HL-60/S4 treated with retinoic acid at 250 ng/mL for 4 days and 3 days (cell line): Measurements from ENCODE around the gene A2ML1.
"Not testable (repeated sequence)": the region's sequence is repeated elsewhere in the genome, so short reads cannot be mapped to it uniquely, and the experiment has no call there.

Source experiments
- in situ Hi-C: fragments of 300-500 bp; cut with MboI; formaldehyde crosslinking; loops from 2 replicates; pipeline ENCODE4 v1.7.0; 2022; ENCODE audit warnings: low sequenced_read_pairs

Gene A2ML1

DNA sequence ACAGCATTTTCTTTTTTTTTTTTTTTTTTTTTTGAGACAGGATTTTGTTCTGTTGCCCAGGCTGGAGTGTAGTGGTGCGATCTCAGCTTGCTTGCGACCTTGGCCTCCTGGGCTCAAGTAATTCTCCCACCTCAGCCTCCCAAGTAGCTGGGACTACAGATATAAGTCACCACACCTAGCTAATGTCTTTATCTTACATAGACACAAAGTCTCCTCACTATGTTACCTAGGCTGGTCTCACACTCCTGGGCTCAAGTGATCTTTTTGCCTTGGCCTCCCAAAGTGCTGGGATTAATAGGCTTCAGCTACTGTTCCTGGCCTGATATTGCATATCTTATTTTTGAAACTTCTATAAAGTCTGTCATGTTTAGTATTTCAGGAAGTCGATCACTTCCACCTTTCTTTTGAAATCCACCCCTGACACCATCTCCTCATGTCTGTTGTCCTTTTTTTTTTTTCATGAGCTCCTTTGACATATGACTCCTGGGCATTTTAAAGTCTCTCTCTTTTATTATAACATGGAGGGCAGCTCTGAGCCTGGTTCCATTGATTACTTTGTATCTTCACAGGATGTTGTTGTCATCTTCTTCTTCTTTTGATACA is 5.9 kb upstream of the A2ML1 start:
- in situ Hi-C loops: no loop called here

- in situ Hi-C loops: no loop called here
Measured at GRCh38 chr12:8817856-8818255, 4.6 kb upstream of the A2ML1 start.

DNA sequence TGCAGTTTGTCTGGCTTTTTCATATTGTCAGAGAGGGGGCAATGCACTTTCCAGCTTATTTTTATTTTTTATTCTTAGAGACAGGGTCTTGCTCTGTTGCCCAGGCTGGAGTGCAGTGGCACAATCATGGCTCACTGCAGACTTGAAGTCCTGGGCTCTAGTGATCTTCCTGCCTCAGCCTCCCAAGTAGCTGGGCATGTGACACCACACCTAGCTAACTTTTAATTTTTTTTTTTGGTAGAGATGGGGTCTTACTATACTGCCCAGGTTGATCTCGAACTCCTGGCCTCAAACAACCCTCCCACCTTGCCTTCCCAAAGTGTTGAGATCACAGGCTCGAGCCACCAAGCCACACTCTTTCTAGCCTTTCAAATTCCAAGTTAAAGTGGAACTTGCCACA is 3.9 kb upstream of the A2ML1 start:
- in situ Hi-C loops: no loop called here

GRCh38 chr12:8819666-8819980 is 2.8 kb upstream of the A2ML1 start:
- in situ Hi-C loops: no loop called here

GRCh38 chr12:8820676-8821407 is 1.6 kb upstream of the A2ML1 start:
- in situ Hi-C loops: not testable (repeated sequence)

DNA sequence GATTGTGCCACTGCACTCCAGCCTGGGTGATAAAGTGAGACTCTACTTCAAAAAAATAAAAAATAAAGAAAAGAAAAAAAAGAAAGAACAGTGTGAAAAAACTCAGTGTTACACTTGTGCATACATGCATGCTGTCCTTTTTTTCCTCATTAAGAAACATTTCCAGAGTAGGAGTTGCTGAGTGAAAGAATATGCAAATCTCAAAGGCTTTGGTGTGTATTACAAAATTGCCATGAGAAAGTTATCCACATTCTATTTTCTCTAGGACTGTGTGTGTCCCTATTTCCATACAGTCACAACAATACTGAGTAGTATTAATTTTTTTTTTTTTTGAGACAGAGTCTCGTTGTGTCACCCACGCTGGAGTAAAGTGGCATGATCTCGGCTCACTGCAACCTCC is 830 bp upstream of the A2ML1 start:
- in situ Hi-C loops: no loop called here

DNA sequence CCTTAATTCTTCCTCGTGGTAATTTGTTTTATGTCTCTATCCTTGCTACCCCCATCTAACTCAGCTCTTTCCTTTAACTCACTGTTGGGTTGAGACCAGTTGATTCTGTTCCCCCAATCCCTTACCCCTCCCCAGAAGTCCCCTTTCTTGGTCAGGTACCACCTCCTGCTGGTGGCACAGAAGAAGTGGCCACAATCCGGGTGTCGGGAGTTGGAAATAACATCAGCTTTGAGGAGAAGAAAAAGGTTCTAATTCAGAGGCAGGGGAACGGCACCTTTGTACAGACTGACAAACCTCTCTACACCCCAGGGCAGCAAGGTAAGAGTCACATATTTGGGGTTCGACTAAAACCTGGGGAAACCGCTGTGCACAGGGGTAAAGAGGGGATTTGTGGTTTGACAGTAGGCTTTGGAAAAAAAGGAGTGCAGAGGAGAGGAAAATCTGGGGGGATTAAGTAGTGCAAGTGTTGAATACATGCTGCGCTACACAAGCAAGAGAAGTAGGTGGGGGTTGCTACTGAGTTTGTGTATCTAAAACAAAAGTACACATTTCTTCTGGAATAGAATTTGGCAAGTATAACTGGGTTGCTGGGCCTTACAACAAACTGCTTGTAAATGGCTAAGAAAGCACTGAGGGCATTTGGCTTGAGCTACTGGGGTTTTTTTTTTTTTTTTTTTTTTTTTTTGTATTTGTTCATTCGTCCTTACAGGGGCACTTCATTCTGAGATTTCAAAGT is 1.3 kb downstream of the A2ML1 start:
- in situ Hi-C loops: no loop called here

DNA sequence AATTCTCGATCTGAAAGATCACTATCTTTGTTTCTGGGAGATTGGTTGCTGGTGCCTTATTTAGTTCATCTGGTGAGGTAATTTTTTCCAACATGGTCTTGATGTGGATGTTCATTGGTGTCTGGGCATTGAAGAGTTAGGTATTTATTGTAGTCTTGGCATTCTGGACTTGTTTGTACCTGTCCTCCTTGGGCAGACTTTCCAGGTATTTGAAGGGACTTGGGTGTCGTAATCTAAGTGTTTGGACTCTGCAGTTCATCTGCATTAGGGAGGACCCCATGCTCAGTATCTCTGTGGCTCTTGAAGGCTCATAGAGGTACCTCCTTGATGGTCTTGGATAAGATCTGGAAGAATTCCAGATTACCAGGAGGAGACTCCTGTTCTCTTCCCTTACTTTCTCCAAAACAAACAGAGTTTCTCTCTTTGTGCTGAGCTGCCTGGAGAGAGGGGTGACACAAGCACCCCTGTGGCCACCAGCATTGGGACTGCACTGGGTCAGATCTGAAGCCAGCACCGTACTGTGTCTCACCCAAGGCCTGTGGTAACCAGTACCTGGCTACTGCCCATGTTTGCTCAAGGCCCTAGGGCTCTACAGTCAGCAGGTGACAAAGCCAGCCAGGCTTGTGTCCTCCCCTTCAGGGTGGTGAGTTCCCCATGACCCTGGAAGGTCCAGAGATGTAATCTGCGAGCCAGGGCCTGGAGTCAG is 5.3 kb downstream of the A2ML1 start:
- in situ Hi-C loops: no loop called here

DNA sequence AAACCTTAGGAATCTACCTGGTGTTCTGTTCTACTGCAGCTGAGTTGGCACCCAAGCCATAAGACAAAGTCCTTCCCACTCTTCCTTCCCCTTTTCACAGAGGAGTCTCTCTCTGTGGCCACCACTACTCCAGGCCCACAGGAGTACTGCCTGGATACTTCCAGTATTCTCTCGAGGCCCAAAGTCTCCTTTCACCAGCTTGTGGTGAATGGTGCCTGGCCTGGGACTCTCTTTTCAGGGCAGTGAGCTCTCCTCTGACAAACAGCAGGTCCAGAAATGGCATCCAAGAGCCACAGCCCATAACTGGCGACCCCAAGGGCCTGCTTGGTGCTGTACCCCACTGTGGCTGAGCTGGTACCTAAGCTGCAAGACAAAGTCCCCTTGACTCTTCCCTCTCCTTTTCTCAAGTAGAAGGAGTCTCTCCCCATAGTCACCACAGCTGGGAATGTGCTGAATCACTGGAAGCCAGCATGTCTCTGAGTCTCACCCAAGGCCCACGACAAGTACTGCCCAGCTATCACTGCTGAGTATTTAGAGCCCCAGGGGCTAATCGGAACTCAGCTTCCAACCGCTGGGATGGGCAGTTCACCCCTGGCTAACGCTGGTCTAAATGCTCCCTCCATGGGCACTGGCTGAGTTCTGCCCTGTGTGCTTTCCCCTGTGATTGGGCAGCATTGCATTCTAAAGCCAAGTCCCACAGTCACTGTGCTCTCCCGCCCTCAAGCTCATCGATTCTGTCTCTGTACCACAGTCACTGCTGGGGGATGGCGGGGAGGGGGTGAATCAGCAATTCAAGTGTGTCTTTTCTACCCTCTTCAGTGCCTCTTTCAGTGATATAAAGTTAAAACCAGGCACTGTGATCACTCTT is 6.1 kb downstream of the A2ML1 start:
- in situ Hi-C loops: no loop called here

GRCh38 chr12:8829125-8829518 is 6.7 kb downstream of the A2ML1 start:
- in situ Hi-C loops: no loop called here

DNA sequence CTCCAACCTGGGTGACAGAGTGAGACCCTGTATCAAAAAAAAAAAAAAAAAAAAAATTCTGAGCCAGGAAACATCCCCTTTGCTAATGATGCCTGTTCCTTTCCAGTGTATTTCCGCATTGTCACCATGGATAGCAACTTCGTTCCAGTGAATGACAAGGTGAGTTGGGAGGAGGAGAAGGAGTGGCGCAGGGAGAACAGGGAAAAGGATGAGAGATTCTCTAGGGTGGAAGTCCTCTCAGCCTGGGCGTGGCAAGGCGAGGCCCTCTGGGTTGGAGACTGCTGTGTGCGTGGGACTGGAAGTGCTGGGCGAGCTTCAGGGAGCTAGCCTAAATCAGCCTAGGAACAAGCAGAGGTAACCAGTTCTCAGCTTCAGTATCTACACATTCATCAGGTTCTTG is 7.2 kb downstream of the A2ML1 start:
- in situ Hi-C loops: no loop called here

DNA sequence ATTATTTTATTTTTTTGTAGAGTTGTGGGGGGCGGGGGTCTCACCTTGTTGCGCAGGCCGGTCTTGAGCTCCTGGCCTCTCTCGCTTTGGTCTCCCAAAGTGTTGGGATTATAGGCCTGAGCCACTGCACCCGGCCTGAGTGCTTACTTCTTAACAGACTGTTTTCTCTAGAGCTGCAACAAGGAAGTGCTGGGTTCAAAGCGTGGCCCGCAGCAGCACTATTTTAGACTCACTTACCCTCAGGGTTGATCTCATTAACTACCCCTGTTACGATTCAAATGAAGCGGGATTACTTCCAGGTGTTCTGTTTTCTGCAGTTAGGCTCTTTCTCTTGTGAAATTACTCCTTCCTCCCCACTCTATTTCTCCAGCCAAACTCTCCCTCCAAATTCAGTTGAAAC is 8.7 kb downstream of the A2ML1 start:
- in situ Hi-C loops: no loop called here

GRCh38 chr12:8832500-8832899 is 10.1 kb downstream of the A2ML1 start:
- in situ Hi-C loops: no loop called here

GRCh38 chr12:8834230-8834629 is 11.8 kb downstream of the A2ML1 start:
- in situ Hi-C loops: no loop called here

DNA sequence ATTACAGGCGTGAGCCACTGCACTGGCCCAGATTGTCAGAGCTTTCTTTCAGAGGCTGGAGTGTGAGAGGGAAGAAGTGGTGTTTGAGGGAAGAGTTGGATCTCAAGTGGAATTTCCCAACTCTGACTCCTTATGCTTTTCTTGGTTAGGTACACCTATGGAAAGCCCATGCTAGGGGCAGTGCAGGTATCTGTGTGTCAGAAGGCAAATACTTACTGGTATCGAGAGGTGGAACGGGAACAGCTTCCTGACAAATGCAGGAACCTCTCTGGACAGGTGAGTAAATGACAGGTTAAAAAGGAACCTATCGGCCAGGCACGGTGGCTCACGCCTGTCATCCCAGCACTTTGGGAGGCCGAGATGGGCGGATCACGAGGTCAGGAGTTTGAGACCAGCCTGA is 14.9 kb downstream of the A2ML1 start:
- in situ Hi-C loops: no loop called here

DNA sequence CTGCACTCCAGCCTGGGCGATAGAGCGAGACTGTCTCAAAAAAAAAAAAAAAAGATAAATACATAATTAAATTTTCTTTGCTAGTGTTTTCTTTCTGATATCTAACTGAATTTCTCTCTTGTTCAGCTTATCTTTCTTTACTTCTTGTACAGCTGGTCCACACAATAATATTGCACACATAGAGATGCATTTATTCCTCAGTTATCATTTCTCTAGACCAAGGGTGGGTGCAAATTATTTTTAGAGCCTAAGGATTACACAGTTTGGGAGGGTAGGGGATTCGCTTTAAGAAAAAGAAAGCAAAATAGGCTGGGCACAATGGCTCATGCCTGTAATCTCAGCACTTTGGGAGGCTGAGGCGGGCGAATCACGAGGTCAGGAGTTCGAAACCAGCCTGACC is 17.9 kb downstream of the A2ML1 start:
- in situ Hi-C loops: no loop called here

GRCh38 chr12:8840938-8841633 is 18.7 kb downstream of the A2ML1 start:
- in situ Hi-C loops: no loop called here

- in situ Hi-C loops: no loop called here
Measured at GRCh38 chr12:8841778-8842177, 19.4 kb downstream of the A2ML1 start.

GRCh38 chr12:8844665-8845064 is 22.2 kb downstream of the A2ML1 start:
- in situ Hi-C loops: no loop called here

DNA sequence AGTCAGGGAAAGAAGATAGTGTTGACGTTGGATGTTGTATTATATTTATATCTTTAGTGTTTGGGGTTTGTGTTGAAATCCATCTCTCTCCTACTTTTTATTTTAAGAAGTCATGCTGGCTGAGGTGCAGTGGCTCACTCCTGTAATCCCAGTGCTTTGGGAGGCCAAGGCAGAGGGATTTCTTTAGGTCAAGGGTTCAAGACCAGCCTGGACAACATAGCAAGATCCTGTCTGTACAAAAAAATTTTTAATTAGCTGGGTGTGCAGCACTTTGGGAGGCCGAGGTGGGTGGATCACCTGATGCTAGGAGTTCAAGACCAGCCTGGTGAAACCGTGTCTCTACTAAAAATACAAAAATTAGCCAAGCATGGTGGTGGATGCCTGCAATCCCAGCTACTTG is 23.9 kb downstream of the A2ML1 start:
- in situ Hi-C loops: no loop called here
